ENCODE measurements around the gene MARVELD2. TPM values are rescaled to one million over a fixed set of nuclear protein-coding genes. Genes with fewer than 3 reads are reported as not detected.

Gene MARVELD2
- total RNA-seq, 2 experiments from 2014 or later = 0.18 to 0.26 TPM

DNA sequence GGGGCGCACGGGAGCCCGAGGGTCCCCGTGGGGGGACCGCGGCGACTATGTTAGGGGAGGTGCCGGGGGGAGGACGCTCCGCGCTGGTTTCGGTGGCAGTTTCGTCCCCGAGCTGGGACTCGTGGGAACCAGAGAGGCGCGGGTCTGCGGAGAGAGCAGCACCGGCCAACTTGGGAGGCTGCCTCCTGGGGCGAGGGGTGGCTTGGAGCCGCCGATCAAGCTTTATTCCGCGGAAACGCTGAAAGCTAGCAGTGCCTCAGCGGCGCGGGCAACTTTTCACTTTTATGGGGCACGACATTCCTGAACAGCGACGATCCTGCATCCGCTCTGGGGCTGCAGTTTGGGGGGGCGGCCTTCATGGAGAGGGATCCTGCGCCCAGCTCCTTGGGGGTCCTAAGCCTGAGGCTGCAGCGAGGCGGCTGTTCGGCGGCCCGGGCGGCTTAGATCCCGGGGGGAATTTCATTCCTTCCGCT is 78.0 kb downstream of the MARVELD2 start:
- DNase-seq (no peak), ATAC-seq (peak; percentile 38)
- no peaks in the 10 kb centered on the region for H3K36me3 Mint-ChIP-seq
- peaks cover 74% of the 10 kb centered on the region for H3K27me3 Mint-ChIP-seq
- CTCF ChIA-PET = no interaction called here
- H3K27ac Mint-ChIP-seq = no peak overlapping the region
- H3K9me3 Mint-ChIP-seq (ENCODE audit: low read depth) = no peaks in the 10 kb centered on the region
- H3K4me1 Mint-ChIP-seq = peaks cover 11% of the 10 kb centered on the region
- peak overlapping the region; percentile 55 for H3K4me3 Mint-ChIP-seq

DNA sequence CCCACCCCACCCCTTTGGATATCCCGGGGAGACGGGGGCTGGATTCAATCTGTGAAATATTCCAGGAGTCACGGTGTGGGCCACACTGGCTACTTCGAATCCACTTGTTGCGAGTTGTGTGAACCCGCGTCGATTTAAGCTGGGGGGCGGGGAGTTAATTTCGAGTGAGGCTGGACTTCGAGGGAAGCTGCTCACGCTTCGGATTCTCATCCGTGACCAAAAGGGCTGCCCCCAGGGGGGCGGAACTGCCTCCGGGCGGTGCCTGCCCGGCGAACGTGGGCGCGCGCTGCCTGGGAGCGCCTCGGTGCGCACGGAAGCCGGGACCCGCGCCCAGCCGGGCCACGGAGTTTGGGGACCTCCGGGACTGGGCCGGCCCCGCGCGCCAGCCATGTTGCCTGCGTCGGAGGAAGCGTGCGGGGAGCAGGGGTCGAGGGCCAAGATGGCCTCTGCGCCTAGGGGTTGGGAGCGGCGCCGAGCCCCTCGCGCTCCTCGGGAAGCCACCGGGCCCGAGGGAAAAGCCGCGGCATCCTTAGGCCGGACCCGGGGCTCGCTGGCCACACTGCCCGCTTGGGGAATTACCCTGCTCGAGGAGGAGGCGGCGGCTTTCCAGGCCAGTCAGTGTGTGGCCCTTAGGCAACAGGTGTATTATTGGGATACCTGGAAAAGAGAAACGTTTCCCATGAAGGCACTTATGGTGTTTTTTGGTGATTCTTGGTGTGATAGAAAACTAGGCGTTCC is 78.6 kb downstream of the MARVELD2 start:
- DNase-seq (peak; percentile 41), ATAC-seq (peak; percentile 40)
- no peaks in the 10 kb centered on the region for H3K36me3 Mint-ChIP-seq
- peaks cover 11% of the 10 kb centered on the region for H3K4me1 Mint-ChIP-seq
- peaks cover 73% of the 10 kb centered on the region for H3K27me3 Mint-ChIP-seq
- no peaks in the 10 kb centered on the region for H3K9me3 Mint-ChIP-seq (ENCODE audit: low read depth)
- H3K27ac Mint-ChIP-seq = no peak overlapping the region
- CTCF ChIA-PET = no interaction called here
- peak overlapping the region; percentile 55 for H3K4me3 Mint-ChIP-seq

Other genes with a start within 250 kb of the MARVELD2 start
- 100 to 1,000 TPM; 171 to 206 TPM for gene CCNB1, start 248.0 kb upstream of the MARVELD2 start, total RNA-seq
- 10 to 100 TPM; 50.2 to 55.5 TPM for gene CENPH, start 225.5 kb upstream of the MARVELD2 start, total RNA-seq
- gene CDK7, start 180.2 kb upstream of the MARVELD2 start, total RNA-seq = 10 to 100 TPM; 27.5 to 29.1 TPM
- gene CCDC125, start 82.3 kb upstream of the MARVELD2 start, total RNA-seq = 10 to 100 TPM in 1 of 2 experiments, 1 to 10 TPM in 1; 9.4 to 11.2 TPM
- 10 to 100 TPM; 31.8 to 49.1 TPM for gene AK6, start 45.6 kb upstream of the MARVELD2 start, total RNA-seq
- gene TAF9, start 45.6 kb upstream of the MARVELD2 start, total RNA-seq = 10 to 100 TPM; 48.9 to 63.1 TPM
- 10 to 100 TPM; 19.7 to 26.4 TPM for gene RAD17, start 45.3 kb upstream of the MARVELD2 start, total RNA-seq
- 1 to 10 TPM in 1 of 2 experiments, under 1 TPM in 1; 0.91 to 1.9 TPM for gene OCLN, start 77.7 kb downstream of the MARVELD2 start, total RNA-seq
- gene GTF2H2C, start 145.1 kb downstream of the MARVELD2 start, total RNA-seq = 10 to 100 TPM; 33.5 to 34.5 TPM